Osteocyte (in vitro differentiated cells): Measurements from ENCODE around the gene COPS6. TPM values are rescaled to one million over a fixed set of nuclear protein-coding genes. Genes with fewer than 3 reads are reported as not detected.

ENCODE experiments used
- DNase-seq: peaks from one replicate; pipeline ENCODE4 v3.0.0; 2021; ENCODE audit warnings: mixed read lengths; ENCODE audit not compliant: unreplicated experiment; ENCODE audit errors: extremely low spot score
- H3K27ac Mint-ChIP-seq: one replicate; pipeline ENCODE4 v1.8.0; 2021; ENCODE audit warnings: mild to moderate bottlenecking, mixed read lengths; ENCODE audit not compliant: unreplicated experiment
- H3K27me3 Mint-ChIP-seq: one replicate; pipeline ENCODE4 v1.8.0; 2021; ENCODE audit warnings: mixed read lengths; ENCODE audit not compliant: unreplicated experiment
- H3K36me3 Mint-ChIP-seq: one replicate; pipeline ENCODE4 v1.8.0; 2021; ENCODE audit warnings: mixed read lengths; ENCODE audit not compliant: unreplicated experiment
- H3K4me1 Mint-ChIP-seq: one replicate; pipeline ENCODE4 v1.8.0; 2021; ENCODE audit warnings: mixed read lengths; ENCODE audit not compliant: unreplicated experiment
- H3K4me3 Mint-ChIP-seq: one replicate; pipeline ENCODE4 v1.8.0; 2021; ENCODE audit warnings: mild to moderate bottlenecking, moderate library complexity, mixed read lengths; ENCODE audit not compliant: unreplicated experiment
- H3K9me3 Mint-ChIP-seq: one replicate; pipeline ENCODE4 v1.8.0; 2021; ENCODE audit warnings: mixed read lengths; ENCODE audit not compliant: unreplicated experiment
- total RNA-seq: library from RNA; stranded (reverse); gene quantifications from 2 replicates; pipeline ENCODE4 v1.2.1, GENCODE V29; 2021
- TF ChIP-seq, protein P1 (sequence below): fragments of 200-600 bp; sonication (generic); IDR thresholded peaks from 2 replicates; pipeline ENCODE4 v1.5.0; 2021; ENCODE audit warnings: antibody characterized with exemption, mild to moderate bottlenecking, moderate library complexity

COPS6 gene
- total RNA-seq, 1 donor from 2014 or later = 93.7 TPM

- peaks cover 24% of the 10 kb centered on the region for H3K4me1 Mint-ChIP-seq
- TF ChIP-seq, protein P1, sequence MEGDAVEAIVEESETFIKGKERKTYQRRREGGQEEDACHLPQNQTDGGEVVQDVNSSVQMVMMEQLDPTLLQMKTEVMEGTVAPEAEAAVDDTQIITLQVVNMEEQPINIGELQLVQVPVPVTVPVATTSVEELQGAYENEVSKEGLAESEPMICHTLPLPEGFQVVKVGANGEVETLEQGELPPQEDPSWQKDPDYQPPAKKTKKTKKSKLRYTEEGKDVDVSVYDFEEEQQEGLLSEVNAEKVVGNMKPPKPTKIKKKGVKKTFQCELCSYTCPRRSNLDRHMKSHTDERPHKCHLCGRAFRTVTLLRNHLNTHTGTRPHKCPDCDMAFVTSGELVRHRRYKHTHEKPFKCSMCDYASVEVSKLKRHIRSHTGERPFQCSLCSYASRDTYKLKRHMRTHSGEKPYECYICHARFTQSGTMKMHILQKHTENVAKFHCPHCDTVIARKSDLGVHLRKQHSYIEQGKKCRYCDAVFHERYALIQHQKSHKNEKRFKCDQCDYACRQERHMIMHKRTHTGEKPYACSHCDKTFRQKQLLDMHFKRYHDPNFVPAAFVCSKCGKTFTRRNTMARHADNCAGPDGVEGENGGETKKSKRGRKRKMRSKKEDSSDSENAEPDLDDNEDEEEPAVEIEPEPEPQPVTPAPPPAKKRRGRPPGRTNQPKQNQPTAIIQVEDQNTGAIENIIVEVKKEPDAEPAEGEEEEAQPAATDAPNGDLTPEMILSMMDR = peak; percentile 34
- H3K27ac Mint-ChIP-seq = peak within 1 kb of the TSS; percentile 97
- no peaks in the 10 kb centered on the region for H3K27me3 Mint-ChIP-seq
- no peaks in the 10 kb centered on the region for H3K9me3 Mint-ChIP-seq
- DNase-seq = peak; percentile 93
- peak within 1 kb of the TSS; percentile 85 for H3K4me3 Mint-ChIP-seq
- H3K36me3 Mint-ChIP-seq = no peaks in the 10 kb centered on the region
These were observed 39.1 kb upstream of the COPS6 start, which contains the start of gene ZSCAN21 for GRCh38 chr7:100049441-100050291. ZSCAN21 (plus strand) TSS chr7:100049774; CDS start chr7:100057007, 7,233 bp downstream.

DNA sequence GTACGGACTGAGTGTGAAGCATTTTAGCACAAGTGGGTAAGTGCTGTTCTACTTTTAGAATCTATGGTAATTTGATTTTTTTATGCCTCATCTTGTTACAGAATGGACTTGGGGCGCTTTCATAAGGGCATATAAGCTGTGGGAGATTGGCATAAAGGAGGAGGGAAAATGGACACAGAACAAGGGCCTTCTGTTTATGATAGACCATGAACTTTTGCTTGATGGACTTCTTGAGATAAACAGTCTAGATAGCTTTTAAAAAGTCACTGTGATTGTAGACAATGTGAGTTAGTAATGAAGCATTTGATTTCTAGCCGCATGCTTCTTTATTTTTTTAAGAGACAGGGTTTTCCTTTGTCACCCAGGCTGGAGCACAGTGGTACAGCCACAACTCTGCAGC, 37.2 kb upstream of the COPS6 start:
- Mint-ChIP-seq H3K4me3 (peak overlapping the region; percentile 46), H3K27ac (no peak overlapping the region)
- TF ChIP-seq, protein P1 = no peak

GRCh38 chr7:100053215-100053614, 35.6 kb upstream of the COPS6 start:
- peaks cover 13% of the 10 kb centered on the region for H3K36me3 Mint-ChIP-seq
- TF ChIP-seq, protein P1 = peak; percentile 43
- no peaks in the 10 kb centered on the region for H3K27me3 Mint-ChIP-seq
- H3K4me1 Mint-ChIP-seq = peaks cover 24% of the 10 kb centered on the region
- H3K4me3 Mint-ChIP-seq = no peak overlapping the region
- H3K27ac Mint-ChIP-seq = no peak overlapping the region
- no peaks in the 10 kb centered on the region for H3K9me3 Mint-ChIP-seq
- DNase-seq = no peak

More for the DNA sequence above, 37.2 kb upstream of the COPS6 start:
- no peak for DNase-seq
- peaks cover 24% of the 10 kb centered on the region for H3K4me1 Mint-ChIP-seq
- H3K27me3 Mint-ChIP-seq = no peaks in the 10 kb centered on the region
- H3K36me3 Mint-ChIP-seq = no peaks in the 10 kb centered on the region
- no peaks in the 10 kb centered on the region for H3K9me3 Mint-ChIP-seq

DNA sequence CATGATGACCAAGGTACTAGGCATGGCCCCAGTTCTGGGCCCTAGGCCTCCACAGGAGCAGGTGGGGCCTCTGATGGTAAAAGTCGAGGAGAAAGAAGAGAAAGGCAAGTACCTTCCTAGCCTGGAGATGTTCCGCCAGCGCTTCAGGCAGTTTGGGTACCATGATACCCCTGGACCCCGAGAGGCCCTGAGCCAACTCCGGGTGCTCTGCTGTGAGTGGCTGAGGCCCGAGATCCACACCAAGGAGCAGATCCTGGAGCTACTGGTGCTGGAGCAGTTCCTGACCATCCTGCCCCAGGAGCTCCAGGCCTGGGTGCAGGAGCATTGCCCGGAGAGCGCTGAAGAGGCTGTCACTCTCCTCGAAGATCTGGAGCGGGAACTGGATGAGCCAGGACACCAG, 31.8 kb upstream of the COPS6 start:
- no peak overlapping the region for H3K27ac Mint-ChIP-seq
- H3K4me1 Mint-ChIP-seq = peaks cover 2% of the 10 kb centered on the region
- no peak overlapping the region for H3K4me3 Mint-ChIP-seq
- no peaks in the 10 kb centered on the region for H3K9me3 Mint-ChIP-seq
- peaks cover 34% of the 10 kb centered on the region for H3K36me3 Mint-ChIP-seq
- H3K27me3 Mint-ChIP-seq = no peaks in the 10 kb centered on the region
- TF ChIP-seq, protein P1 = no peak
- DNase-seq = no peak

DNA sequence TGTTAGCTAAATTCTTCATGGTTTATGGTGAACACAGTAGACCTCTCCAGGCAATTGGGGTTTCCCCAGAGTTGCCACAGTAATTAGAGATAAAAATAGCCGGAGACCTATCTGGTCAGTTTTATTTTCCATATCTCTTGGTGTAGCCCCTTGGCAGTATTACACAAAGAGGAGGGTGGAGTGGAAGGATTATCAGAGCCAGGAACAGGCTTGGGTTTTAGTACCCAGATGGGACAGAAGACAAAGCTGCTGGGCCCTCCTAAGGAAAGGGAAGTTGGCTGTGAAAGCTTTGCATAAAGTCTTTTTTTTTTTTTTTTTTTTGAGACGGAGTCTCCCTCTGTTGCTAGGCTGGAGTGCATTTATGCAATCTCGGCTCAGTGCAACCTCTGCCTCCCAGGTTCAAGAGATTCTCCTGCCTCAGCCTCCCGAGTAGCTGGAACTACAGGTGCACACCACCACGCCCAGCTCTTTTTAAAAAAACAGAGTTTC, 29.5 kb upstream of the COPS6 start:
- H3K9me3 Mint-ChIP-seq = no peaks in the 10 kb centered on the region
- no peak for DNase-seq
- TF ChIP-seq, protein P1 = no peak
- H3K36me3 Mint-ChIP-seq = peaks cover 45% of the 10 kb centered on the region
- no peak overlapping the region for H3K27ac Mint-ChIP-seq
- H3K27me3 Mint-ChIP-seq = no peaks in the 10 kb centered on the region
- no peak overlapping the region for H3K4me3 Mint-ChIP-seq
- H3K4me1 Mint-ChIP-seq = no peaks in the 10 kb centered on the region
